GM12874 (cell line): ENCODE results near the gene GHRHR.

ENCODE experiments used
- TF ChIP-seq, protein P1 (sequence below): IDR thresholded peaks from 2 replicates; pipeline ENCODE4 v1.5.1; 2011; ENCODE audit warnings: low read depth, mild to moderate bottlenecking, control low read depth, low read length, moderate library complexity; ENCODE audit not compliant: insufficient read depth

The GHRHR gene

DNA sequence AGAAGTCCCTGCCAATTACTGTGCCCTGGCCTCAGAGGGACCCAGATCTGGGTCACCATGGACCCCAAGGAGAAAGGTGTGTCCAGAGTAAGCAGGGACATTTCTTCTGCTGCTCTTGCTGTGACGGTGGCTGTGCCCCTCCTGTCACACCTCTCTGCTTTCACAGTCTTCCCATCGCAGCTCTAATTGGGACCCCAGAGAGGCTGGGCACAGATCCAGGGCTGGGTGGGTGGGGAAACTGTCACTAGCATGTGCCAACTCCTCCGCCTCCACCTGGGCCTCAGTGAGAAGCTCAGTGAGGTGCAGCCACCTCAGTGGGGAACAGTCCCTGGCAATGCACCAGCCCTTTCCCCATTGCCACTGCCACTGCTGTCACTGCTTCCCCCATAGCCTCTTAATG, 51.1 kb downstream of the GHRHR start:
- TF ChIP-seq, protein P1, sequence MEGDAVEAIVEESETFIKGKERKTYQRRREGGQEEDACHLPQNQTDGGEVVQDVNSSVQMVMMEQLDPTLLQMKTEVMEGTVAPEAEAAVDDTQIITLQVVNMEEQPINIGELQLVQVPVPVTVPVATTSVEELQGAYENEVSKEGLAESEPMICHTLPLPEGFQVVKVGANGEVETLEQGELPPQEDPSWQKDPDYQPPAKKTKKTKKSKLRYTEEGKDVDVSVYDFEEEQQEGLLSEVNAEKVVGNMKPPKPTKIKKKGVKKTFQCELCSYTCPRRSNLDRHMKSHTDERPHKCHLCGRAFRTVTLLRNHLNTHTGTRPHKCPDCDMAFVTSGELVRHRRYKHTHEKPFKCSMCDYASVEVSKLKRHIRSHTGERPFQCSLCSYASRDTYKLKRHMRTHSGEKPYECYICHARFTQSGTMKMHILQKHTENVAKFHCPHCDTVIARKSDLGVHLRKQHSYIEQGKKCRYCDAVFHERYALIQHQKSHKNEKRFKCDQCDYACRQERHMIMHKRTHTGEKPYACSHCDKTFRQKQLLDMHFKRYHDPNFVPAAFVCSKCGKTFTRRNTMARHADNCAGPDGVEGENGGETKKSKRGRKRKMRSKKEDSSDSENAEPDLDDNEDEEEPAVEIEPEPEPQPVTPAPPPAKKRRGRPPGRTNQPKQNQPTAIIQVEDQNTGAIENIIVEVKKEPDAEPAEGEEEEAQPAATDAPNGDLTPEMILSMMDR: no peak

DNA sequence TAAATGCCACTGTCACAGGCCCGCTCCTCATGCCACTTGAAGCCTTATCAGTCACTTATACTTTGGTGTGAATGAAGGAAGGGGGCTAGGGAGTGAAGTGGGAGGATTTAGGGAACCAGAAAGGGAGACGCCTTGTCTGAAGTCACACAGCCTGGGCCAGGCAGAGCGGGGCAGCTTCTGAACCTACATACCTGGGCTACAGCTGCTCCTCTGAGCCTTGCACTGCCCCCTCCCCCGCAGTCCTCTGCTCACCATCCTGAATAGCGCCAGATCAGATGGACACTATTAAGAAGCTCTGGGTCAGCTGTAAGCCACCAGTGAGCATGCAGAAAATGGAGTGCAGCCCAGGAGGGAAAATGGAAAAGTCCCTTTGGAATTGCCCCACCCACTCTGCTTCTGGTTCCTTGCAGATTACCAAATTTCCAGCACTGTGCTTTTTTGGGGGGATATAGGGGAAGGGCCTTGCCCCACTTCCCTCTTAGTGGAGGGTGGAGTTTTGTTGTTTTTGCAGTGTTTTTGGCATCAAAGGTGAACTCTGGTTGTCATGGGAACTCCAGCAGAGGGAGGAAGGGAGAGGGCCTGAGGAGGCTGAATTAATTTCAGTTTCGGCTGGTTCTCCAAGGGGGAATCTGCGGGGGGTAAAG, 53.4 kb downstream of the GHRHR start:
- TF ChIP-seq, protein P1: no peak

DNA sequence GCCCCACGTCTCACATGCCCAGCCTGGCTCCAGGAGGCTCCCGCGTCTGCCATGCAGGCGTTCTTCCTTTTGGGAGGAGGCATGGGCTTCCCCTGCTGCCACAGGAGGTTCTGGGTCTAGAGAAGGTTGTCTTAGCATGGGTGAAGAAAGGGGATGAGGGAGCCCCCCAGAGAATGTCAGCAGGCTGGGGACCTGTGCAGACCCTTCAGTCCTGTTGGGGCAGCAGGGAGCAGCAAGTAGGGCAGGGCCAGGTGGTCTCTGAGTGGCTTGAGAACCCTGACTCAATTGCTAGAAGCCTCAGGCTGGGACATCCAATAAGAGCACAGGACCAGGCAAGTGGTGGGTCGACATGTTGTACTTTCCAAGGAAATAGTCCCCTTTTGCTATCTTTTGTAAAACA, 54.0 kb downstream of the GHRHR start:
- TF ChIP-seq, protein P1: no peak

GRCh38 chr7:31019509-31019908, 55.8 kb downstream of the GHRHR start:
- TF ChIP-seq, protein P1: no peak

- TF ChIP-seq, protein P1: no peak
Observed at GRCh38 chr7:31020161-31020560, 56.4 kb downstream of the GHRHR start.

- TF ChIP-seq, protein P1: no peak
Observed at GRCh38 chr7:31020652-31021051, 56.9 kb downstream of the GHRHR start.

DNA sequence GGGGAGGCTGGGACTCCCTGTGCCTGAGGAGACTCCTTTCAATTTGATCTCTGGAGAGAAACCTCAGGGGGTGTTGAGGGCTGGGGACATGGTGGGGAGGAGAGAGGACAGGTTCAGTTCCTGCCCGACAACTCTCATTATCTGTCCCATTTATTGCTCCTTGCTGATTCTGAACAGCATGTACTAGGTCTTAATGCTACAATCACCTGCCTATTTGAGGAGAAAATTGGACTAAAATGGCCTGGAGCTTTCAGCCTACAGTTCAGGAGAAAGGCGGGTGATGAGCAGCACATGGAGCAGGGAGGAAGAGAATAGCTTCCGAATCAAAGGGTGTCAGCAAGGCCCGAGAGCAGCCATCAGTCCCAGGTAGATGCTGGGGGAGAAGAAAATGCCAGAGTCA, 58.4 kb downstream of the GHRHR start:
- TF ChIP-seq, protein P1: no peak
